ENCODE measurements around the gene ADCY10. TPM values are rescaled to one million over a fixed set of nuclear protein-coding genes. Genes with fewer than 3 reads are reported as not detected.

The ADCY10 gene
- total and polyA plus RNA-seq, 9 of the 15 experiments (the other 6 are each of a cell fraction or from before 2014, with no cell fraction given), result 0.08 to 0.86 (median 0.22) TPM

DNA sequence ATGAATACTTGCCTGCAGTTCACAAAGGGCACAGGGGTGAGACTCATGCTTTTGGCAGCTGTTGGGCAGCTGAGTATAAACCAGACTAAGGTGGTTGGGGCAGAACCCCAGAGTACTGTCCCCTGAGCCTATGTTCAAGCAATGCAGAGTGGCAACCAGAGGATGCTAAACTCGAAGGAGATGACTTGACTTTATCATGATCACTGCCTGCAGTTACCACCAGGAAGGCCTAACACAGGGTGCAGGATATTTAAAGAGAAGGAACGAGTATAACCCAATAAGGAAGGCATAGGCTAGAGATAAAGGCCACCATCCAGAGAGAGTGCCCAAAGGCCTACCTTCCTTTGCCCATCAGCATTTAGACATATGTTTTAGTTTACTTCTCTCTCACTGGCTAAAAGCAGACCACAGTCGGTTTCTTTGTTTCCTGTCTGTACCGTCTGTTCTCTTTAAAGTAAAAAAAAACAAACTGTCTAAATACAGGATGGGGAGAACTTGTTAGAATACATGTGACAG lies 108.8 kb downstream of the ADCY10 start (continued):
- TF ChIP-seq KAT7 (CRISPR knock-in tag; IDR thresholded peaks at IDR 0.05; ENCODE audit: borderline replicate concordance), result no peak
- TF ChIP-seq KLF10 (CRISPR knock-in tag; IDR thresholded peaks at IDR 0.05), result no peak
- no peak for TF ChIP-seq ZBTB17 (CRISPR knock-in tag; IDR thresholded peaks at IDR 0.05)
- no peak for TF ChIP-seq RHOXF2B (CRISPR knock-in tag; conservative IDR thresholded peaks at IDR 0.05)
- TF ChIP-seq, protein P1, sequence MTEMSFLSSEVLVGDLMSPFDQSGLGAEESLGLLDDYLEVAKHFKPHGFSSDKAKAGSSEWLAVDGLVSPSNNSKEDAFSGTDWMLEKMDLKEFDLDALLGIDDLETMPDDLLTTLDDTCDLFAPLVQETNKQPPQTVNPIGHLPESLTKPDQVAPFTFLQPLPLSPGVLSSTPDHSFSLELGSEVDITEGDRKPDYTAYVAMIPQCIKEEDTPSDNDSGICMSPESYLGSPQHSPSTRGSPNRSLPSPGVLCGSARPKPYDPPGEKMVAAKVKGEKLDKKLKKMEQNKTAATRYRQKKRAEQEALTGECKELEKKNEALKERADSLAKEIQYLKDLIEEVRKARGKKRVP (CRISPR knock-in tag; IDR thresholded peaks at IDR 0.05), result no peak
- no peak for TF ChIP-seq POLR3G (IDR thresholded peaks at IDR 0.05; ENCODE audit: extremely low read depth, insufficient read length, insufficient replicate concordance)
- TF ChIP-seq, protein P2, sequence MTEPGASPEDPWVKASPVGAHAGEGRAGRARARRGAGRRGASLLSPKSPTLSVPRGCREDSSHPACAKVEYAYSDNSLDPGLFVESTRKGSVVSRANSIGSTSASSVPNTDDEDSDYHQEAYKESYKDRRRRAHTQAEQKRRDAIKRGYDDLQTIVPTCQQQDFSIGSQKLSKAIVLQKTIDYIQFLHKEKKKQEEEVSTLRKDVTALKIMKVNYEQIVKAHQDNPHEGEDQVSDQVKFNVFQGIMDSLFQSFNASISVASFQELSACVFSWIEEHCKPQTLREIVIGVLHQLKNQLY (CRISPR knock-in tag; conservative IDR thresholded peaks at IDR 0.05), result no peak
- no peak for TF ChIP-seq FOXP1 (CRISPR knock-in tag; IDR thresholded peaks at IDR 0.05)
- no peak for TF ChIP-seq ZBED1 (IDR thresholded peaks at IDR 0.05)
- TF ChIP-seq, protein P3, sequence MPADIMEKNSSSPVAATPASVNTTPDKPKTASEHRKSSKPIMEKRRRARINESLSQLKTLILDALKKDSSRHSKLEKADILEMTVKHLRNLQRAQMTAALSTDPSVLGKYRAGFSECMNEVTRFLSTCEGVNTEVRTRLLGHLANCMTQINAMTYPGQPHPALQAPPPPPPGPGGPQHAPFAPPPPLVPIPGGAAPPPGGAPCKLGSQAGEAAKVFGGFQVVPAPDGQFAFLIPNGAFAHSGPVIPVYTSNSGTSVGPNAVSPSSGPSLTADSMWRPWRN (IDR thresholded peaks at IDR 0.05; ENCODE audit: low read depth), result no peak
- TF ChIP-seq MBD2 (IDR thresholded peaks at IDR 0.05; ENCODE audit: borderline replicate concordance, low read depth), result no peak
- no peak for TF ChIP-seq PHB (CRISPR knock-in tag; IDR thresholded peaks at IDR 0.05)
